Effector memory CD4-positive, alpha-beta T cell (primary cell): ENCODE results near the gene ST14.

Source experiments
- DNase-seq, 3 donors: peaks; one replicate each; pipeline ENCODE4 v3.0.0-alpha.2; 2020
- H3K27ac ChIP-seq: 2 replicates; pipeline ENCODE4 v1.7.0; 2013; ENCODE audit warnings: mild to moderate bottlenecking, low read length, moderate library complexity; ENCODE audit not compliant: insufficient read depth, poor library complexity, severe bottlenecking
- H3K27me3 ChIP-seq: replicated peaks from 2 replicates; pipeline ENCODE4 v1.7.0; 2013; ENCODE audit warnings: mild to moderate bottlenecking, low read length; ENCODE audit not compliant: insufficient read depth, control insufficient read depth, poor library complexity, severe bottlenecking
- H3K36me3 ChIP-seq: 2 replicates; pipeline ENCODE4 v1.7.0; 2013; ENCODE audit warnings: mild to moderate bottlenecking, low read length, moderate library complexity; ENCODE audit not compliant: control insufficient read depth, insufficient read depth
- H3K4me1 ChIP-seq: 2 replicates; pipeline ENCODE4 v1.7.0; 2013; ENCODE audit warnings: low read length, mild to moderate bottlenecking; ENCODE audit not compliant: control insufficient read depth, insufficient read depth, poor library complexity, severe bottlenecking
- H3K4me3 ChIP-seq: 2 replicates; pipeline ENCODE4 v1.7.0; 2013; ENCODE audit warnings: low read length, low read depth, mild to moderate bottlenecking; ENCODE audit not compliant: insufficient read depth, poor library complexity, severe bottlenecking
- H3K9me3 ChIP-seq: 2 replicates; pipeline ENCODE4 v1.7.0; 2013; ENCODE audit warnings: mild to moderate bottlenecking, low read length, moderate library complexity; ENCODE audit not compliant: control insufficient read depth

Gene ST14

DNA sequence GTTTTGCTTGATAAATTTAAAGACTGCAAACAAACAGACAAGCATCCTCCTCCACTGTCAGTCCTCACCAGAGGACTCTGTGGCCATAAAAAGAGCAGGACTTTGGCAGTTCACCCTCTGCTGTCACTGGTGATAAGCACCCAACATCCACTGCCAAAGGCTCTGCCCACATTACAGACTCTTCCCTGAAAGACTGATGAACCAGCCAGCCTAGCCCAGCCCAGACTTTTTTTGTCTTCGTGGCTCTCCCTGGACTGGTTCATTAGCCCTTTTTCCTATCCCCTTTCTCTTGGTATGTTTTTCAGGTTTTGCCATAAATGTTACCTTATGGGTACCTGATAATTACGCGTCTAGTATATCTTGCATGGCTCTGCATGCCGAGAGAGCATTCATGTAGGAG, 15.1 kb downstream of the ST14 start:
- H3K36me3 ChIP-seq = no peaks in the 10 kb centered on the region
- no peaks in the 10 kb centered on the region for H3K9me3 ChIP-seq
- no peaks in the 10 kb centered on the region for H3K4me1 ChIP-seq
- no peaks in the 10 kb centered on the region for H3K27me3 ChIP-seq
- no peak overlapping the region for H3K27ac ChIP-seq
- no peak for DNase-seq
- H3K4me3 ChIP-seq = no peak overlapping the region

DNA sequence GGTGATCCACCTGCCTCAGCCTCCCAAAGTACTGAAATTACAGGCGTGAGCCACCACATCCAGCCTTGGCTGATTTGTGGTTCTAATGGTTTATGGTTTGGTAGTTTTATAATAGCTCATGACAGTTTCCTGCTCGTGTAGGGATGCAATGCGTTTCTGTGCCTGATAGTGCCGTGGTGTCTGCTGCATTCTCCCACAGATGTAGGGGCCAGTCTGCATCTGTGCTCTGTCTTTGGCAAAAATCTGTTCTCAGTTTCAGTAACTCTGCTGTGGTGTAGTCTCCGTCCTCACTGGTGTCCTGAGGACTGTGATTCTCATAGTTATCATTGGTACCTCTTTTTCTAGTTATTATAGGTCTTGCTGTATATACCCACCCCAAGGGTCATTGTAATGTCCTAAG, 16.3 kb downstream of the ST14 start:
- Histone ChIP-seq H3K27me3 (no peaks in the 10 kb centered on the region), H3K36me3 (no peaks in the 10 kb centered on the region), H3K9me3 (no peaks in the 10 kb centered on the region), H3K27ac (no peak overlapping the region), H3K4me3 (no peak overlapping the region), H3K4me1 (no peaks in the 10 kb centered on the region)
- DNase-seq = no peak

DNA sequence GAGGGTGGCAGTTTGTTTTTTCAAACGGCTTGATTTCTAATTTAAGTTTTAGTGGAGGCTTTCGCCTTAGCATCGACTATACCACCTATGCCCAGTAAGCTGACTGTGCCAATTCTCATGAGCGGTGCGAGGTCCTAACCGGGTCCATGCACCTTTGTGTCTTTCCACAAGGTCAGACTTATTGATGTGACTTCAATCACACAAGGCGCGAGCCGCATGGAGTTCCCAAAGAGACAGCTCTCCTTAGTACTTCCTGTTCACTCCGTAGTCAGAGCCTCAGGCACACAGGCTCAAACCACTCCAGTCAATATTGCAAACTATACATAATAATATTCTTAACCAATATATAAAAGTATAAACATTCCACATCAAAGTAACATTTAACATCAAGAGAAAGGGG, 18.2 kb downstream of the ST14 start:
- no peaks in the 10 kb centered on the region for H3K9me3 ChIP-seq
- no peak for DNase-seq
- H3K27me3 ChIP-seq = no peaks in the 10 kb centered on the region
- H3K4me1 ChIP-seq = no peaks in the 10 kb centered on the region
- H3K4me3 ChIP-seq = no peak overlapping the region
- H3K27ac ChIP-seq = no peak overlapping the region
- H3K36me3 ChIP-seq = no peaks in the 10 kb centered on the region

DNA sequence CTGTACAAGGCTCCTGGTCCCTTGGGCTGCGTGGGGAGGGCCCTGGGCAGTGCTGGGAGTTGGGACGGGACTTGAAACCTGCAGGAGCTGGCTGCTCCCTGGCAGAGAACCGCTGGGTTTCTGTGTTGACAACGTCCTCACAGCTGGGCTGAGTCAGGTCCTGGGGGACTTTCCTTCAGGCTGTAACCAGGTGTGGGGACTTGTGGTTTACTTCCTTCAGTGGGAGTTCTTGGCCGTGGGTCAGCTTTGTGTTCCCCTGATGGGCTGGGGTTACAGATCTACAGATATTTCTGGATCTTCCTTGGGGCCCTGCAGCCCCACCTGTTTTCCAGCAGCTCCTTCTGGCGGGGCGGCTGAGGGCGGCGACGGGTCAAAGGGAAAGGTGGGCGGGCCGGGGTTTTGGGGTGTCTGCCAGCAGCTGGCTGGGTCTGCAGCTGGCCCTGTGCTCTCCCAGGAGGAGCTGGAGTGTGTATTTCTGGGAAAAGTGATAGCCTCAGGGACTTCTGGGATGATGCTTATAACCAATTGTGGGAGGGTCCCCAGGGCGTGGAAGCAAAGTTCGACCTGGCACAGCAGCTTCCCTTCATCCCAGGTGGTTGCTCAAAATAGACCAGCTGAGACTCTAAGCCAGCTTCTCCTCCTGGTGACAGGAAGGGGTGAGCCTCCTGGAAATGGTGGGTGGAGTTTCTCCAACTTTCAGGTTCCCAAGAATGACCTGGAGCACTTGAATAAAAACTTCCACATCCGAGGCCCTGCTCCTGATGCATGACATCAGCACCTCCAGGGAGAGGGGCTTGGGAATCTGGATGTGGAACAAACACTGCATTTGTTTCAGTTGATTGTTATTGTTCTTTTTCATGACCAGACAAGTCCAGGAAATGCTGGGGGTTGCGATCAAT, 19.1 kb downstream of the ST14 start:
- Histone ChIP-seq H3K27ac (no peak overlapping the region), H3K36me3 (no peaks in the 10 kb centered on the region), H3K9me3 (no peaks in the 10 kb centered on the region), H3K4me1 (no peaks in the 10 kb centered on the region), H3K4me3 (no peak overlapping the region), H3K27me3 (no peaks in the 10 kb centered on the region)
- DNase-seq = no peak

DNA sequence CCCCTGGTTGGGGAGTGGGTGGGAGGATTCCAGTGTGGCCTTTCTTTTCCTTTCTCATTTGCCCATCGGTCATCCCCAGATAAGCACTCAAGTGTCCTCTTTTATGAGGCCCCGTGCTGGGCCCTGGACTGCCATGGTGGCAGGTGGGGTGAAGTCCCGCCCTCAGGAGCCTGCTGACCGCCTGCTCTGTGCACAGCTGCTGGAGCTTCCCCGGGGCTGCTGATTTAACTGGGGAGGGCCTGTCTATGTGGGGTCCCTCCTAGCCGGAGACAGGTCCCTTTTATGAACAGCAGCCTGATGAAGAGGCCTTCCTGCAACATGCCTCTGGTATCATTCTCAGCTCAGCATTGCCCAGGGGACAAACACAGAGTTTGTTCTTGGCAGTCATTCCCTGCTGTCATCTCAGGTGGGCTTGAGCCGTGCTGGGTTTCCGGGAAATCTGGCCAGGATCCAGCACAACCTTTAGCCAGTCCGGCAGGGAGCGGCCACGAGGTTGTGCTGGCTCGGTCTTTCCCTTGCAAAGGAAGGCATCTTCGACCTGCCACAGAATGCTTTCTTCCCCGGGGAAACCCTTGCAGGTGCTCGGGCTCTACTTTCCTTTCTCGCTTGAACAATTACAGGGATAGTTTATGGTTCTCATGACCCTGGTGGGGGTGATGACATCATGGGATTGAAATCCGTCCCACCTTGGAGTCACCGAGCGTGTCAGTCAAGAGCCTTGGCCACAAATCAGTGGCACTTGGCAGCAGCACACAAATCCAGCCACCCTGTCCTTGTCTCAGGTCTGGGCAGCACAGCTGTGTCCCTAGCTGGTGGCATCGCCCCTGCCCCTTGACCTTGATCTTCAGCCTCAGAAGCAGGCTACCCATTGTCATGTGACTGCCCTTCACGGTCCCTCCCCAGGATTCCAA, 20.1 kb downstream of the ST14 start:
- Histone ChIP-seq H3K27me3 (no peaks in the 10 kb centered on the region), H3K36me3 (no peaks in the 10 kb centered on the region), H3K9me3 (no peaks in the 10 kb centered on the region), H3K4me3 (no peak overlapping the region), H3K27ac (no peak overlapping the region), H3K4me1 (no peaks in the 10 kb centered on the region)
- DNase-seq = no peak

DNA sequence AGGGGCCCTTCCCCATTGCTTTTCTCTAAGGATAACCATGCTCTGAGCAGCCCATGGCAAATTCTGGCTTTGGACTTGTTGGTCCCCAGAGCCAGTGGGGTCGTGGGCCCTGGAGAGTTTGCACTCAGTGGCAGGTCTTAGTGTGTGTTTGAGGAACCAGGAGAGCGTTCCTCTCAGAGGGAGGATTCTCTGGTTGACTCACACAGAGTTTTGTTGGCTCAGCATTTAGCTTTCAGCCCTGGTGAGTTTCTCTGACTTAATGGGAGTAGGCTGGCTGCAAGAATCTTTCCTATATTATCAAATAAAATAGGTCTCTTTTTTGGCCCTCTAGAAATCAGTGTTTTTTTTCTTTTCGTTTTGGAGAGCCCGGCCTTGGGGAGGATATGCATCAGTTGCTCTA, 20.9 kb downstream of the ST14 start:
- no peak overlapping the region for H3K4me3 ChIP-seq
- H3K4me1 ChIP-seq = no peaks in the 10 kb centered on the region
- no peak for DNase-seq
- H3K36me3 ChIP-seq = no peaks in the 10 kb centered on the region
- no peaks in the 10 kb centered on the region for H3K27me3 ChIP-seq
- no peak overlapping the region for H3K27ac ChIP-seq
- no peaks in the 10 kb centered on the region for H3K9me3 ChIP-seq

DNA sequence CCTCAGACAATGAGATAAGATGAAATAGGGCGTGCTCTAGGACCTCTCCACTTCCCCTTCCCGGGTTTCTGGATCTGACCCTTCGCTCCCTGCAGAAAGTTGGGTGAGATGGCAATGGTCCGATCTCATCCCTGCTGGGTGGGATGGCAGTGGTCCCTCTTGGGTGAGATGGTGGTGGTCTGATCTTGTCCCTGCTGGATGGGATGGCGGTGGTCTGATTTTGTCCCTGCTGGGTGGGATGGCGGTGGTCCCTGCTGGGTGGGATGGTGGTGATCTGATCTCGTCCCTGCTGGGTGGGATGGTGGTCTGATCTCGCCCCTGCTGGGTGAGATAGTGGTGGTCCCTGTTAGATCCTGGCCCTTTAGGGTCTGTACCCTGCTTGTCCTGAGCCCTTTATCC, 21.3 kb downstream of the ST14 start:
- no peaks in the 10 kb centered on the region for H3K4me1 ChIP-seq

DNA sequence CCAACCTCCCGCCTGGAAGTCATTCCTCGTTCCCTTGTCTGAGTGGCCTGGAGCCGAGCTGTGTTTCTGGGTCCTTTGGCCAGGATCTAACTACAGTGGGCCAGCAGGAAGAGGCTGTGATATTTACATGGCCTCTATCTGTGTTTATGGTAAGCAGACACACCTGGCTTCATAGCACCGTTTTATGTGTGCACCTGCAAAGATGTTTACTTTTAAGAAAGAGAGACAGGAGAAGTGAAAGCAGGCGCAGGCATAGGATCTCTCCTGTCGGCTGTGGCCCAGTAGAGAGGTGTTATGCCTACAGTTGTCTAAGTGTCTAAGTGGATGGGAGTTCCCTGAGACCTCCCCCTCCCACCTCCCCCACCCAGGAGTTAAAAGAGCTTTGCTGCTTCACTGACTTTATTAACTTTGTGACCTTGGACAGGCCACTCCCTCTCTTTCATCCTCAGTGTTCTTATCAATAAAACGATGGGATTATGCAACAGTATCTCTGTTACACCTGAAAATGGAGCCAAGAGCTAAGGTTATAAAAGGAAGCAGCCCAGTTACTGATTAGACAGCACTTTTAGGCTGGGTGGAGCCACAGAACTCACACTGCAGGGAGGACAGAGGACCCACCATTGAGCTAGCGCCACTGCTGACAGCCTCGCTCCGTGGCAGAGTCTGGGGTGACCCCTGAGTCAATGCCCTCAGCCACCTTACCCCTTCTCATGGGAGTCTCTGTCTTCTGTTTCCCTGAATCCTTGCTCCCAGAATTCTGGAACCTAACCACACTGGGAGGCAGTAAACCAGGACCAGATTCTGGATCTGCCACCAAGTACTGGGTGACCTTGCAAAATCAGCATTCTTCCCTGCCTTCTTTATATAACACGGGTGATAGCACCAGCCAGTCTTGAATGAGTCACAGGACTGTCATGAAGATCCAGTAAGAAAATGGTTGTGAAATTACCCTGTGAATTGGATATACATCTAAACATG, 22.0 kb downstream of the ST14 start:
- Histone ChIP-seq H3K9me3 (no peaks in the 10 kb centered on the region), H3K4me3 (no peak overlapping the region), H3K27ac (no peak overlapping the region), H3K36me3 (no peaks in the 10 kb centered on the region), H3K4me1 (no peaks in the 10 kb centered on the region), H3K27me3 (no peaks in the 10 kb centered on the region)
- no peak for DNase-seq

More for the DNA sequence above, 21.3 kb downstream of the ST14 start:
- no peak overlapping the region for H3K27ac ChIP-seq
- no peaks in the 10 kb centered on the region for H3K36me3 ChIP-seq
- H3K4me3 ChIP-seq = no peak overlapping the region
- H3K27me3 ChIP-seq = no peaks in the 10 kb centered on the region
- H3K9me3 ChIP-seq = no peaks in the 10 kb centered on the region
- DNase-seq = no peak

DNA sequence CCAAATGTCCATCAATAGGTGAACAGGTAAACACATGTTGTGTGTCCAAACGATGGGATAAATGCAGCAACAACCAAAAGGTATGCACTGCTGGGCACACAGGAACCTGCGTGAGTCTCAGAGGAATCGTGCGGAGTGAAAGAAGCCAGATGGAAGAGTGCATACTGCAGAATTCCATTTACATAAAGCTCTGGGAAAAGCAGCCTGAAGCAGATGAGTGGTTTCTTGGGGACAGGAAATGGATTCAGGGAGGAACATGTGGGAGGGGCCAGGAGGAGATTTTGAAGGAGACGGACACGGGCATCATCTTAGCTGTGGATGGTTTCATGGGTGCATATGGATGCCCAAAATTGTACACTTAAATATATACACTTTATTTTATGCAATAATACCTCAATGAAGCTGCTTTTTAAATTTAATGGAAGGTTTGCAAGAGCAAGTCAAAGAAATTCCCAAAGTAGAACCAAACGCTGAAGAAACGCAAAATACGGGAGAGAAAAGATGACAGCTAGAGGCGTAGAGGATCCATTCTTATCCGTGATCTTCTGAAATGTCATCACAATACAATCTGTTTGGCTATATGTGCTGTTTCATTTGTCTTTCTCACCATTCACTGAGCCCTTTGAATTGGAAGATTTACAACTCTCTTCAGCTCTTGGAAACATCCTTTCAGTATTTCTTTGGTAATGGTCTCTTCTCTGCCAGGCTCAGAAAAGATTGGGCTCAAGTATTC, 24.5 kb downstream of the ST14 start:
- no peaks in the 10 kb centered on the region for H3K27me3 ChIP-seq
- H3K4me3 ChIP-seq = no peak overlapping the region
- H3K4me1 ChIP-seq = no peaks in the 10 kb centered on the region
- no peaks in the 10 kb centered on the region for H3K36me3 ChIP-seq
- DNase-seq = no peak
- no peaks in the 10 kb centered on the region for H3K9me3 ChIP-seq
- H3K27ac ChIP-seq = no peak overlapping the region
